ENCODE measurements around the gene BRD1.
"Not testable (repeated sequence)": the region's sequence is repeated elsewhere in the genome, so short reads cannot be mapped to it uniquely, and the experiment has no call there.

BRD1 gene

GRCh38 chr22:49826603-49827270 is 936 bp downstream of the BRD1 start:
- DNase-seq (ENCODE audit: low spot score): no peak

- DNase-seq (ENCODE audit: low spot score): no peak
These were observed 1.6 kb downstream of the BRD1 start for GRCh38 chr22:49825944-49826602.

- DNase-seq (ENCODE audit: low spot score): peak; percentile 62
These were observed 2.2 kb downstream of the BRD1 start for GRCh38 chr22:49825436-49825835.

- DNase-seq (ENCODE audit: low spot score): no peak
These were observed 2.7 kb downstream of the BRD1 start for GRCh38 chr22:49824936-49825335.

- no peak for DNase-seq (ENCODE audit: low spot score)
These were observed 3.3 kb downstream of the BRD1 start for GRCh38 chr22:49824185-49824925.

GRCh38 chr22:49823289-49824045 is 4.2 kb downstream of the BRD1 start:
- no peak for DNase-seq (ENCODE audit: low spot score)

- DNase-seq (ENCODE audit: low spot score): not testable (repeated sequence)
These were observed 5.9 kb downstream of the BRD1 start for GRCh38 chr22:49821741-49822140.

GRCh38 chr22:49820984-49821383 is 6.7 kb downstream of the BRD1 start:
- no peak for DNase-seq (ENCODE audit: low spot score)

GRCh38 chr22:49817359-49817758 is 10.3 kb downstream of the BRD1 start:
- DNase-seq (ENCODE audit: low spot score): no peak

GRCh38 chr22:49815641-49816091 is 12.0 kb downstream of the BRD1 start:
- no peak for DNase-seq (ENCODE audit: low spot score)

GRCh38 chr22:49814856-49815255 is 12.8 kb downstream of the BRD1 start:
- DNase-seq (ENCODE audit: low spot score): no peak

- DNase-seq (ENCODE audit: low spot score): no peak
These were observed 13.4 kb downstream of the BRD1 start for GRCh38 chr22:49814164-49814686.

GRCh38 chr22:49812838-49813237 is 14.8 kb downstream of the BRD1 start:
- DNase-seq (ENCODE audit: low spot score): peak; percentile 26

GRCh38 chr22:49811020-49811791 is 16.5 kb downstream of the BRD1 start:
- DNase-seq (ENCODE audit: low spot score): no peak

GRCh38 chr22:49810363-49811019 is 17.2 kb downstream of the BRD1 start:
- DNase-seq (ENCODE audit: low spot score): no peak

GRCh38 chr22:49807780-49808708 is 19.6 kb downstream of the BRD1 start:
- DNase-seq (ENCODE audit: low spot score): no peak

GRCh38 chr22:49807129-49807528 is 20.5 kb downstream of the BRD1 start:
- DNase-seq (ENCODE audit: low spot score): no peak

- DNase-seq (ENCODE audit: low spot score): no peak
These were observed 23.8 kb downstream of the BRD1 start for GRCh38 chr22:49803737-49804375.

- no peak for DNase-seq (ENCODE audit: low spot score)
These were observed 24.5 kb downstream of the BRD1 start for GRCh38 chr22:49803134-49803533.

Data from hepatic stellate cell (primary cell).